DMS 273 (cell line): ENCODE results near the gene SREBF2.

ENCODE experiments used
- DNase-seq: peaks from one replicate; lab custom pipeline; 2025; ENCODE audit not compliant: unreplicated experiment; lab: John Stamatoyannopoulos, UW

The SREBF2 gene

DNA sequence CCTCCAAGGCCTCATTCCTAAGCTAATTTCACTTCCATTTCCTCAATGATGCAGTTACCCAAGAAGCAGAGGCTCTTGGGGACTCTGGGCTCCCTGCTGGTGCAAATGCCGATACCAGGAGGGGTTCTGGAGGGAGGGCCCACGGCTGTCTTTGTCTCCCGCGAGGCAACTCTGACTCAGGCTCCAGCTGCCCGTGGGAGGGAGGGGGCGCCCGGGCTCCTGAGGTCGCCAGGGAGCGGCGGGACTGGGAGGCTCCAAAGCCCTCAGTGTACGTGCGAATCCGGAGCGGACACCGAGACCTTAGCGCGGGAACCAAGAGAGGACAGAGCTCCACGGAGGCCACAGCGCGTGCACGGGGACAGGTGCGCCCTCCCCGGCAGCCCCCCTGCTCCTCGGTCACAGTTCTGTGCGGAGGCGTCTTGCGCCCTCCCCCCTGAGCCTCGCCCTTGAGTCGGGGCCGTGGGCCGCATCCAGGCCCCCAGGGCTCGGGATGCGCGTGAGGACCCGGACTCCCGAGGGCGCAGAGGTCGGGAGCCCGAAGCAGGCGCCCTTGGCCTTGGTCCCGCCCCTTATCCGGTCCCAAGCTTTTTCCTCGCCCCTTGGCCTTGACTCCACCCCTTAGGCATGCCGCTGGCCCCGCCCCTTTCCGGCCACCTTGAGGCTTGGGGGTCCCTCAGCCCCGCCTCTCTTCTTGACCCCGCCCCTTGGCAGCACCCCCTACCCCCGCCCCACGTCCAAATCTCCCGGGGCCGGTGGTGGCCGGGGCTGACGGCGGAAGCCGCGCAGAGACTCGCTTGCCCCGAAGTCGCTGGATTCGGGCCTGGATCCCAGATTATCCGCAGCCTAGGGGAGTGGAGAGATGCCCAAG, 86.7 kb downstream of the SREBF2 start:
- DNase-seq, result peak; percentile 50

GRCh38 chr22:41920271-41920976, 87.5 kb downstream of the SREBF2 start:
- DNase-seq, result no peak

DNA sequence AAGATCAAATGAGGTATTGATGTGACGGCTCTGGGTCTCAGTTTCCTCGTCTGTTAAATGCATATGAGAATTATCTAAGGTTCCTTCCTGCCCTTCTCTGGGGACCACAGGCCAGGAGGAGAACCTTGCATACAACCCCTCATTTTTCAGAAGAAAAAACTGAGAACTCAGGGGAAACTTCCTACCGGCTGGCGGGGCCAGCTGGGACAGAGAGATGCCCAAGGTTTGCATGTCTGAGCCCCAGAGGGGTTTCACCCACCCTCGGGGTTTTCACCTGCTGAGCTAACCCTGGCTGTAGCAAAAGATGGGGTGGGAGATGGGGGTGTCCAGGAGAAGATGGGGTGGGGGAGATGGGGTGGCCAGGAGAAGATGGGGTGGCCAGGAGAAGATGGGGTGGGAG, 89.4 kb downstream of the SREBF2 start:
- DNase-seq, result no peak

GRCh38 chr22:41922940-41923594, 90.2 kb downstream of the SREBF2 start:
- DNase-seq, result no peak

- DNase-seq, result no peak
Measured at GRCh38 chr22:41923595-41924276, 90.8 kb downstream of the SREBF2 start.

DNA sequence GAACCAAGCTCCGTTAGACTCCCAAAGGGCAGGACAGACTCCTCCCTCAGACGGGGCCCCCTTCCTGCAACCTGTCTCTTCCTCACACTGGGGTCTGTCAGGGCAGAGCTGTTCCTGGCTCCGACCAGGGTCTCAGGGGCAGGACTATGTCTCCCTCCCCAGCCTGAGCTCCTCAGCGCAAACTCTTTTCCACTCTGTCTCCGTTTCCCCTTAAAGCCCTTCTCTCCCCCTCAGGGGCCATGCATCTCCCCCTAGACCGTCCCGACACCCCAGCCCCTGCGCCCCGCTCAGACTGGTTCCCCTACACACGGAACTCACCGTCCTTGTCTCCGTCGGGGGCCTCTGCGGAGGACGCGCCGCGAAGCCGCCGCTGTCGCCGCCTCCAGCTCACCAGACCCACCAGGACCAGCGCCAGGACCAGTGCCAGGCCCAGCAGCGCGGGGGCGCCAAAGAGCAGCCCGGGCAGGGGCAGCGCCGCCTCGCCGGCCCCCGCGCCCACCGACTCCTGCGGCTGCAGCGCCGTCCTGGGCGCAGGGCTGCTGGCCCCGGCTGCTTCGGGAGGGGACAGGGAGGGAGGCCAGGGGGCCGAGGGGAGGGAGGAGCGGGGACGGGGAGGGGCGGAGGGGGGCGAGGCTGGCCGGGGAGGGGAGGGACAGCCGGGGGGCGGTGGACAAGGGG, 93.0 kb downstream of the SREBF2 start:
- DNase-seq, result peak; percentile 83

DNA sequence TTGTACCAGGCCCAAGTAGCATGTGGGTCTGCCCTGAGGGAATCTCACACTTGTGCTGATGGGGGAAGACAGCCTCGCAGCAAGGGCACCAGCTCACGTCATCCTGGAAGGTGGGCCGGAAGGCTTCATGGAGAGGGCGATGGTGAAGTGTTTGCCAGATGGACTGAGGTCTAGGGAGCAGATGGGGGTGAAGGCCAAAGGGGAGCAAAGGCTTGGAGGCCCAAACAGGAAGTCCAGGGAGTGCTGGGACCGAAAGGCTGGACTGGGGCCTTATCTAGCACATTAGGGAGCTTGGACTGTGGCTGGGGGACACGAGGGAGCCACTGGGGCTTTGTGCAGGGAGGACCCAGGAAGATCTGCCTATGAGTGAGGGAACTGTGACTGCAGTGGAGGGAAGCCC, 94.9 kb downstream of the SREBF2 start:
- DNase-seq, result peak; percentile 55

GRCh38 chr22:41928593-41929417, 95.9 kb downstream of the SREBF2 start:
- peak; percentile 36 for DNase-seq

GRCh38 chr22:41929418-41929810, 96.5 kb downstream of the SREBF2 start:
- peak; percentile 36 for DNase-seq

DNA sequence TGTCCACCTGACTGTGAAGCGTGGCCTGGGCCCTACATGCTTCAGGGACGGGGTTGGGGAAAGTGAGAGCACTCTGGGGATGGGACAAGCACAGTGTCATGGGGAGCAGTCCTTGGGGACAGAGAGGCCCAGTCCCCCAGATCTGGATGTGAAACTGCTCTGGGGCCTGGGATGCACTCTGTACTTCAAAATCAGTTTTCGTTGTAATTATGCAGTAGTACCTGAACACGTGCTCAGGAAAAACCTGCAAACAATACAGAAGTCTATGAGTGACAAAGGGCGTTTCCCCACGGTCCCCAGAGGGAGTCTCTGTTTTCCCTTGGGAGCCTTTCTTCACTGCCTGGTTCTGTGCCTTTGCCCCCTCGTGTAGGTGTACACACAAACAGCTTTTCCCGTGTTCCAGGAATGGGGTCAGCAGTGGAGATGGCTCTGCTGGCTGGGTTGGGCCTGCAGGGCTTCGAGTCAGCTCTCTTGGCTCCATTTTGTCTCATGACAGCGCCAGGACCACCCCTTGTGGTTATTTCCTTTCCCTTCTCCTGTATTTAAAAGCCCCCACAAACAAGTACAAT, 98.9 kb downstream of the SREBF2 start:
- DNase-seq, result no peak

DNA sequence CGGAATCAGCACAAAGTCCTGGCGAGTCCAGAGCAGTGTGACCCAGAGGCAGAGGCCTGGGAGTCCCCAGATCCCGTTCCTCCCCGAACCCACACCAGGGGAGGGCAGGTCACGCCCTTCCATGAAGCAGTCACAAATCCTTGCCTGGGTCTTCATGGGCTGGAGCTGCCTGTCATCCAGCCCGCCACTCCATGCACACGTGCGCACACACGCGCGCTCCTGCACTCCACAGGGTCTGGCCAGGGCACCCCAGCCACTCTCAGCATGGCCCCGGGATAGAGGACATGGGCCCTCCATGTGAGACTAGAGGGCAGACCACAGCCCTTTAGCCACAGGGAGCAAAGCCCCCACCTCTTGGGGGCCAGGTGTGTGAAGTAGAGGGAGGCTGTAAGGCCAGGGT, 99.4 kb downstream of the SREBF2 start:
- no peak for DNase-seq

- DNase-seq, result no peak
Measured at GRCh38 chr22:41933411-41934177, 100.7 kb downstream of the SREBF2 start.

- DNase-seq, result no peak
Measured at GRCh38 chr22:41934284-41935014, 101.5 kb downstream of the SREBF2 start.

- peak; percentile 43 for DNase-seq
Measured at GRCh38 chr22:41935015-41935351, 102.1 kb downstream of the SREBF2 start.

DNA sequence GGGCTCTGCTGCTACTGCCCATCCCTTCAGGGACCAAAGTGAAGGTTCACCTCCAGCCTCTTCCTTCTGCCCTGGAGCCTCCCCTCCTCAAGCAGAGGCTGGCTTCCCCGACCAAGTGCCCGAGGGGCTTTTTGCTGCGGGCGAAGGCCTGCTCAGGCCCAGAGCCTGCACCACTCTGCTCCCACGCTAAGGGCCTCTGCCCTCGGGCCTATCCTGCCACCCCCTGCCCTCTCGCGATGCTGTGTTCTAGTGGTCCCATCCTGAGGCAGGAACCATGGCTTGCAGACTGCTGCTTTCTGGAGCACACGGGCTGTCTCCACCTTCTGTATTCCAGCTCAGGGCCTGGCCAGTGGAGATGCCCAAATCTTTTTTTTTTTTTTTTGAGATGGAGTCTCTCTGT, 102.6 kb downstream of the SREBF2 start:
- DNase-seq, result no peak

- DNase-seq, result no peak
Measured at GRCh38 chr22:41936894-41937169, 103.9 kb downstream of the SREBF2 start.

- peak; percentile 32 for DNase-seq
Measured at GRCh38 chr22:41939981-41940831, 107.3 kb downstream of the SREBF2 start.
